ENCODE results near the gene ARHGAP15.

GRCh38 chr2:143704451-143705106 is 575.4 kb downstream of the ARHGAP15 start:
- TF ChIP-seq CTCF (conservative IDR thresholded peaks at IDR 0.05; ENCODE audit: low read length) (no peak), EZH2phosphoT487 (IDR thresholded peaks at IDR 0.05; ENCODE audit: borderline replicate concordance, low read depth, low read length) (no peak)

Data from OCI-LY7 (cell line).